Fibroblast of lung (primary cell): ENCODE results near the gene B4GALT4. TPM values are rescaled to one million over a fixed set of nuclear protein-coding genes. Genes with fewer than 3 reads are reported as not detected.
"Not testable (repeated sequence)": the region's sequence is repeated elsewhere in the genome, so short reads cannot be mapped to it uniquely, and the experiment has no call there.

ENCODE experiments used
- DNase-seq, 2 donors: peaks; one replicate each; pipeline versions ENCODE4 v3.0.0 to v3.0.0-alpha.2; 2010; ENCODE audit warnings: low read depth in 2 of 2
- H2AFZ ChIP-seq: 2 replicates; pipeline ENCODE4 v1.5.1; 2012; ENCODE audit warnings: low read length, control low read depth, inconsistent platforms
- H3K27ac ChIP-seq: 2 replicates; pipeline ENCODE4 v1.5.1; 2011; ENCODE audit warnings: low read length, control low read depth; ENCODE audit not compliant: insufficient read depth
- H3K27me3 ChIP-seq: 2 replicates; pipeline ENCODE4 v1.5.1; 2011; ENCODE audit warnings: mild to moderate bottlenecking, low read length; ENCODE audit not compliant: control insufficient read depth, insufficient read depth
- H3K36me3 ChIP-seq: 2 replicates; pipeline ENCODE4 v1.5.1; 2011; ENCODE audit warnings: low read length; ENCODE audit not compliant: control insufficient read depth, insufficient read depth
- H3K4me1 ChIP-seq: 2 replicates; pipeline ENCODE4 v1.5.1; 2011; ENCODE audit warnings: low read length; ENCODE audit not compliant: control insufficient read depth, insufficient read depth; ENCODE audit errors: extremely low read depth
- H3K4me2 ChIP-seq: 2 replicates; pipeline ENCODE4 v1.5.1; 2011; ENCODE audit warnings: low read length, control low read depth; ENCODE audit not compliant: insufficient read depth; ENCODE audit errors: extremely low read depth
- H3K4me3 ChIP-seq, 4 experiments: fragments of 200-600 bp in 1 of 4; sonication (generic) in 1 of 4; replicated peaks in 1 of 4; 2 replicates each; pipeline ENCODE4 v1.5.1; 2011 to 2016; ENCODE audit warnings: low read length in 4 of 4, low read depth in 3 of 4, mild to moderate bottlenecking in 3 of 4, control low read depth in 2 of 4, inconsistent platforms in 1 of 4, mixed read lengths in 1 of 4; ENCODE audit not compliant: insufficient read depth in 1 of 4; ENCODE audit errors: control extremely low read depth in 1 of 4
- H3K79me2 ChIP-seq: 2 replicates; pipeline ENCODE4 v1.5.1; 2012; ENCODE audit warnings: mild to moderate bottlenecking, low read length, inconsistent platforms; ENCODE audit not compliant: control insufficient read depth, insufficient read depth
- H3K9ac ChIP-seq: 2 replicates; pipeline ENCODE4 v1.5.1; 2011; ENCODE audit warnings: mild to moderate bottlenecking, low read length, control low read depth; ENCODE audit not compliant: insufficient read depth
- H3K9me3 ChIP-seq: 2 replicates; pipeline ENCODE4 v1.5.1; 2012; ENCODE audit warnings: low read depth, low read length; ENCODE audit not compliant: control insufficient read depth, insufficient read depth
- H4K20me1 ChIP-seq: 2 replicates; pipeline ENCODE4 v1.5.1; 2011; ENCODE audit warnings: low read length; ENCODE audit not compliant: control insufficient read depth, insufficient read depth; ENCODE audit errors: extremely low read depth
- EZH2 ChIP-seq: IDR thresholded peaks from 2 replicates; pipeline ENCODE4 v1.5.1; 2012; ENCODE audit warnings: low read length, control low read depth, mild to moderate bottlenecking; ENCODE audit errors: missing control alignments
- polyA plus RNA-seq, 2 donors: library from polyadenylated mRNA; depleted of rRNA in 1 of 2; stranded (reverse) in 1 of 2; unstranded in 1 of 2; fragments of >200 nt; gene quantifications; 2 replicates each; pipeline ENCODE4 v1.2.1, GENCODE V29; 2011 to 2012; ENCODE audit warnings: missing spikeins in 1 of 2
- total RNA-seq: library from RNA; depleted of rRNA; stranded (reverse); fragments of >200 nt; gene quantifications from 2 replicates; pipeline ENCODE4 v1.2.1, GENCODE V29; 2014
- TF ChIP-seq, protein P1 (sequence below), 2 donors: IDR thresholded peaks in 1 of 2; conservative IDR thresholded peaks in 1 of 2; 1 replicate in 1 of 2; 2 replicates in 1 of 2; pipeline ENCODE4 v1.5.1; 2011 to 2012; ENCODE audit warnings: low read length in 2 of 2, control low read depth in 1 of 2, inconsistent platforms in 1 of 2, low read depth in 1 of 2, mild to moderate bottlenecking in 1 of 2

Gene B4GALT4
- total and polyA plus RNA-seq, 2 donors (not counting 1 experiment from before 2014, with no cell fraction given), result 19.5 to 32.4 TPM

DNA sequence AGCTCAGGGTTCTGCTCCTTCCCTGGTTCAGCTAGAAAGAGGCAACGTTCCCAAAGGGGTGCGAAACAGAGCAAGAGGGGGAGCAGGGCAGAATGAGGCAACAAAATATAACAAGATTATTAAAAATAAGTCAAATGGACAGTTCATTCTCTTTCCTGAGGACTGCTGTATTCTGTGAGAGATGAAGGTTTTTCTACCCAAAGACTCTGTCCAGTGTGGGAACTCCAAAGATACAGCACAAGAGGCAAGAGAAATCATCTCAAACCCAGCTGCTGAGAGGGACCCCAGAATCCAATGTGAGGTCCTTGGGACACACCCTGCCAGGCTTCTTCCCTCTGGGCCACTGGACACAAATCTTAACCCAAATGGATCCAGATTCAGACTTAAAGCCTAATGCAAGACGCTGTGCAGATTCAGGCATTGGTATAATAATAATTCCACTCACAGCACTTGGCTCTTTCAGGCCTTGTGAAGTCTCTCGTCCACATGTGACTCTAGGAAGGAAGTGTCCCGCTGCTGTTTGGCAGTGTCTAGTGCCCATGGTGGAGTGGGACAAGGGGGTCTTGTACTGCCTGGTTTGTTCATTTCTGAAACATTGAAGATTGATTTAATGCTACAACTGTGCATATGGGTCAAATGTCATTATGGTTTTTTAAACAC lies 39.0 kb upstream of the B4GALT4 start:
- no peak for DNase-seq
- no peak overlapping the region for H2AFZ ChIP-seq
- no peaks in the 10 kb centered on the region for H3K4me1 ChIP-seq
- no peaks in the 10 kb centered on the region for H3K36me3 ChIP-seq
- no peaks in the 10 kb centered on the region for H4K20me1 ChIP-seq
- H3K27me3 ChIP-seq, result no peaks in the 10 kb centered on the region
- H3K4me3 ChIP-seq, result no peak overlapping the region
- no peak overlapping the region for H3K9ac ChIP-seq
- no peaks in the 10 kb centered on the region for H3K9me3 ChIP-seq
- no peak for TF ChIP-seq EZH2
- TF ChIP-seq, protein P1, sequence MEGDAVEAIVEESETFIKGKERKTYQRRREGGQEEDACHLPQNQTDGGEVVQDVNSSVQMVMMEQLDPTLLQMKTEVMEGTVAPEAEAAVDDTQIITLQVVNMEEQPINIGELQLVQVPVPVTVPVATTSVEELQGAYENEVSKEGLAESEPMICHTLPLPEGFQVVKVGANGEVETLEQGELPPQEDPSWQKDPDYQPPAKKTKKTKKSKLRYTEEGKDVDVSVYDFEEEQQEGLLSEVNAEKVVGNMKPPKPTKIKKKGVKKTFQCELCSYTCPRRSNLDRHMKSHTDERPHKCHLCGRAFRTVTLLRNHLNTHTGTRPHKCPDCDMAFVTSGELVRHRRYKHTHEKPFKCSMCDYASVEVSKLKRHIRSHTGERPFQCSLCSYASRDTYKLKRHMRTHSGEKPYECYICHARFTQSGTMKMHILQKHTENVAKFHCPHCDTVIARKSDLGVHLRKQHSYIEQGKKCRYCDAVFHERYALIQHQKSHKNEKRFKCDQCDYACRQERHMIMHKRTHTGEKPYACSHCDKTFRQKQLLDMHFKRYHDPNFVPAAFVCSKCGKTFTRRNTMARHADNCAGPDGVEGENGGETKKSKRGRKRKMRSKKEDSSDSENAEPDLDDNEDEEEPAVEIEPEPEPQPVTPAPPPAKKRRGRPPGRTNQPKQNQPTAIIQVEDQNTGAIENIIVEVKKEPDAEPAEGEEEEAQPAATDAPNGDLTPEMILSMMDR (conservative IDR thresholded peaks at IDR 0.05 in 1 of 2, IDR thresholded peaks at IDR 0.05 in 1 of 2; ENCODE audit: low read depth in 1 of 2, low read length in 2 of 2), result no peak
- H3K4me2 ChIP-seq, result no peak overlapping the region
- H3K27ac ChIP-seq, result no peak overlapping the region
- no peaks in the 10 kb centered on the region for H3K79me2 ChIP-seq

DNA sequence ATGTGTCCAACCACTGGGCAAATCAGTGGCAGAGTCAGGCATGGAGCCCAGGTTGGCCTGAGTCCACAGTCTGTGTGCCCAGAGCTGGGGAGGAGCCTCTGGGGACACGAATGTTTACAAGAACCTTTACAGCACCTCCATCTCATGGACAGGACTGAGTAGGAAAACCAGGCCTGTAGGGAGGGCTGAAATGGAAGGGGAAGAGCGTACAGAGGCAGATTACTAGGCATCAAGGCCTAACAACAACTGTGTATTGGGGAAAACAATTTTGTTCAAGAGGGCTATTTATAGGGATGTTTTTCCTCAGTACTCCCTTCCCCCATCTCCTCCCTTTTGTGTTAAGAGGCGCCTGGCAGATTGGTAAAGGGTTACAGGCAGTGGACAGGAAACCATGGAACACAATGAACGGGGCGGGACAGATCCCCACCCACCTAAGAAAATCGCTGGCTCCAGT lies 38.5 kb upstream of the B4GALT4 start:
- Histone ChIP-seq H2AFZ (no peak overlapping the region), H3K36me3 (no peaks in the 10 kb centered on the region), H3K79me2 (no peaks in the 10 kb centered on the region), H3K9me3 (no peaks in the 10 kb centered on the region), H3K9ac (no peak overlapping the region), H3K27ac (no peak overlapping the region), H3K4me3 (no peak overlapping the region), H3K4me1 (no peaks in the 10 kb centered on the region), H3K27me3 (no peaks in the 10 kb centered on the region), H3K4me2 (no peak overlapping the region), H4K20me1 (no peaks in the 10 kb centered on the region)
- DNase-seq, result no peak
- TF ChIP-seq EZH2, result no peak
- TF ChIP-seq, protein P1 (conservative IDR thresholded peaks at IDR 0.05 in 1 of 2, IDR thresholded peaks at IDR 0.05 in 1 of 2; ENCODE audit: low read depth in 1 of 2, low read length in 2 of 2), result no peak

- no peak overlapping the region for H3K4me3 ChIP-seq
- H4K20me1 ChIP-seq, result no peaks in the 10 kb centered on the region
- H3K9me3 ChIP-seq, result no peaks in the 10 kb centered on the region
- no peak overlapping the region for H3K4me2 ChIP-seq
- no peaks in the 10 kb centered on the region for H3K27me3 ChIP-seq
- TF ChIP-seq, protein P1 (conservative IDR thresholded peaks at IDR 0.05 in 1 of 2, IDR thresholded peaks at IDR 0.05 in 1 of 2; ENCODE audit: low read depth in 1 of 2, low read length in 2 of 2), result no peak
- TF ChIP-seq EZH2, result no peak
- H2AFZ ChIP-seq, result no peak overlapping the region
- H3K4me1 ChIP-seq, result no peaks in the 10 kb centered on the region
- DNase-seq, result no peak
- H3K27ac ChIP-seq, result no peak overlapping the region
- no peaks in the 10 kb centered on the region for H3K79me2 ChIP-seq
- no peak overlapping the region for H3K9ac ChIP-seq
- no peaks in the 10 kb centered on the region for H3K36me3 ChIP-seq
Measured at GRCh38 chr3:119276680-119277079, 36.0 kb upstream of the B4GALT4 start.

DNA sequence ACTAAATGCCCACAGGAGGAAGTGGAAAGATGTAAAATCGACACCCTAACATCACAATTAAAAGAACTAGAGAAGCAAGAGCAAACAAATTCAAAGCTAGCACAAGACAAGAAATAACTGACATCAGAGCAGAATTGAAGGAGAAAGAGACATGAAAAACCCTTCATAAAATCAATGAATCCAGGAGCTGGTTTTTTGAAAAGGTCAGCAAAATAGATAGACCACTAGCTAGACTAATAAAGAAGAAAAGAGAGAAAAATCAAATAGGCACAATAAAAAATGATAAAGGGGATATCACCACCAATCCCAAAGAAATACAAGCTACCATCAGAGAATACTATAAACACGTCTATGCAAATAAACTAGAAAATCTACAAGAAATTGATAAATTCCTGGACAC lies 29.5 kb upstream of the B4GALT4 start:
- H3K4me2 ChIP-seq, H3K9me3 ChIP-seq, H3K9ac ChIP-seq, H3K79me2 ChIP-seq, H2AFZ ChIP-seq, H3K4me1 ChIP-seq, H3K27ac ChIP-seq, H3K36me3 ChIP-seq, DNase-seq, H3K4me3 ChIP-seq, H3K27me3 ChIP-seq, H4K20me1 ChIP-seq: not testable (repeated sequence)
